Ovary (tissue), 9 donors: ENCODE results near the gene CD180. TPM values are rescaled to one million over a fixed set of nuclear protein-coding genes. Genes with fewer than 3 reads are reported as not detected.

ENCODE experiments used
- DNase-seq, 5 donors: peaks; one replicate each; pipeline ENCODE4 v3.0.0-alpha.2; 2019 to 2020
- H3K27ac ChIP-seq, 2 donors: fragments of 200-600 bp; one replicate each; pipeline versions ENCODE4 v1.5.1 to v1.8.0; 2019 to 2022
- H3K27me3 ChIP-seq: fragments of 200-600 bp; one replicate; pipeline ENCODE4 v1.8.0; 2022
- H3K36me3 ChIP-seq: fragments of 200-600 bp; sonication (generic); one replicate; pipeline ENCODE4 v1.5.1; 2019
- H3K4me1 ChIP-seq: one replicate; pipeline ENCODE4 v1.8.1; 2013; ENCODE audit warnings: mild to moderate bottlenecking, moderate library complexity; ENCODE audit not compliant: insufficient read depth
- H3K4me3 ChIP-seq: fragments of 200-600 bp; sonication (generic); one replicate; pipeline ENCODE4 v1.5.1; 2017
- H3K9me3 ChIP-seq, 2 donors: fragments of 200-600 bp in 1 of 2; sonication (generic) in 1 of 2; one replicate each; pipeline versions ENCODE4 v1.5.1 to v1.8.1; 2013 to 2019; ENCODE audit warnings: mild to moderate bottlenecking in 1 of 2, moderate library complexity in 1 of 2
- EP300 ChIP-seq: sonication (generic); formaldehyde crosslinking; IDR thresholded peaks from one replicate; pipeline ENCODE4 v1.6.1; 2017; ENCODE audit warnings: antibody characterized with exemption
- POLR2A ChIP-seq: fragments of 450-650 bp; IDR thresholded peaks from one replicate; pipeline ENCODE4 v1.6.1; 2017; ENCODE audit warnings: antibody characterized with exemption, mild to moderate bottlenecking, moderate library complexity
- WGBS, 3 donors: extraction: QIAGEN DNeasy Blood & Tissue Kit in 1 of 3; methylation state at CpG; one replicate each; pipeline versions ENCODE4 v1.1.5 to v1.1.7; 2013 to 2017; 5-methylcytosine and 5-hydroxymethylcytosine counted together
- intact Hi-C, 4 donors: fragments of 100-400 bp; cut with DNase I; formaldehyde crosslinking; loops; one replicate each; pipeline versions ENCODE4 v1.11.0 to v1.15.1; 2022 to 2023
- polyA plus RNA-seq, 2 donors: library from polyadenylated mRNA; stranded (reverse); fragments of 200-250 nt in 1 of 2; fragments of 350-450 nt in 1 of 2; fragmentation: Illumina TruSeq in 1 of 2; extraction: RNeasy Lipid Tissue Mini Kit (QIAGEN cat#74804) in 1 of 2; gene quantifications; one replicate each; pipeline ENCODE4 v1.2.3, GENCODE V29; 2013 to 2014
- total RNA-seq, 7 donors: library from RNA; depleted of rRNA in 2 of 7; stranded (reverse); fragments of >200 nt in 2 of 7; fragmentation: NEBNext Ultra II Directional in 3 of 7; extraction: Animal tissue kit (Norgen Biotek cat#: 25700) in 3 of 7; gene quantifications; one replicate each; pipeline versions ENCODE4 v1.1.0 to v1.2.4, GENCODE V29; 2016 to 2023
- TF ChIP-seq, protein P1 (sequence below), 3 donors: fragments of 450-650 bp in 2 of 3; fragments of 200-600 bp in 1 of 3; IDR thresholded peaks; one replicate each; pipeline versions ENCODE4 v1.5.1 to v1.8.0; 2016 to 2022; ENCODE audit warnings: antibody characterized with exemption in 3 of 3, mild to moderate bottlenecking in 1 of 3
- donor health status: DM: no; HTN: no; CAD: no; lungs with moderate emphysema.
- donor health status: DM: no; HTN: no; CAD: no.
- donor health status: Bipolar disorder and iron deficiency.
- donor health status: DM: yes; HTN: yes; CAD: no.
- donor health status: DM: no; HTN: no; CAD: no.
- donor health status: DM: yes; HTN: yes; CAD: no.

CD180 gene
- total and polyA plus RNA-seq, 9 donors, result 0.15 to 2.9 (median 0.30) TPM

DNA sequence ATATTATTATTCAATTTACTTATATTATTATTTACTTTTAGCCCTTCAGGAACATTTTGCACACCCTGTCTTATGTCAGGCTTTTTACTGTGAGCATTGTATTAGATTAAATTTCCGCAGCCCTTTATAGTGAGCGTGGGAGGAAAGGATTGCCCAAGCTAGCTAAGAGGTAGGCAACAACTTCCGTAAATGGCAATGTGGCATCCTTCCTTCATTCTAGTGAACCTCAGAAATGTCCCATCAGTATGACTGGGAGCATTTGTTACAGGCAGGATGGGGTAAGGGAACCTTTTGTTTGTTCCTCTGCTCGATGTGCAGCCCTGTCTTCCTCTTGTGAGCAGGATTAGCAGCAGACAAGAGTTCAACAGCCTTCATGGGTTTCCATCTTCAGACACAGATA, 6.2 kb upstream of the CD180 start:
- Histone ChIP-seq H3K4me1 (no peaks in the 10 kb centered on the region), H3K36me3 (no peaks in the 10 kb centered on the region), H3K4me3 (no peak overlapping the region), H3K27ac (no peak overlapping the region), H3K27me3 (no peaks in the 10 kb centered on the region), H3K9me3 (no peaks in the 10 kb centered on the region)
- DNase-seq, result no peak
- intact Hi-C loops, result loop anchor here in 1 of 4 donors (10.0 kb wide), 1 partner anchor 388 kb away; no protein-coding TSS in a partner anchor
- WGBS, 3 donors, result 87 to 92% (median 87%) methylated on average over 4 of the region's 4 CpGs
- TF ChIP-seq POLR2A, result no peak
- no peak for TF ChIP-seq EP300
- TF ChIP-seq, protein P1, sequence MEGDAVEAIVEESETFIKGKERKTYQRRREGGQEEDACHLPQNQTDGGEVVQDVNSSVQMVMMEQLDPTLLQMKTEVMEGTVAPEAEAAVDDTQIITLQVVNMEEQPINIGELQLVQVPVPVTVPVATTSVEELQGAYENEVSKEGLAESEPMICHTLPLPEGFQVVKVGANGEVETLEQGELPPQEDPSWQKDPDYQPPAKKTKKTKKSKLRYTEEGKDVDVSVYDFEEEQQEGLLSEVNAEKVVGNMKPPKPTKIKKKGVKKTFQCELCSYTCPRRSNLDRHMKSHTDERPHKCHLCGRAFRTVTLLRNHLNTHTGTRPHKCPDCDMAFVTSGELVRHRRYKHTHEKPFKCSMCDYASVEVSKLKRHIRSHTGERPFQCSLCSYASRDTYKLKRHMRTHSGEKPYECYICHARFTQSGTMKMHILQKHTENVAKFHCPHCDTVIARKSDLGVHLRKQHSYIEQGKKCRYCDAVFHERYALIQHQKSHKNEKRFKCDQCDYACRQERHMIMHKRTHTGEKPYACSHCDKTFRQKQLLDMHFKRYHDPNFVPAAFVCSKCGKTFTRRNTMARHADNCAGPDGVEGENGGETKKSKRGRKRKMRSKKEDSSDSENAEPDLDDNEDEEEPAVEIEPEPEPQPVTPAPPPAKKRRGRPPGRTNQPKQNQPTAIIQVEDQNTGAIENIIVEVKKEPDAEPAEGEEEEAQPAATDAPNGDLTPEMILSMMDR (IDR thresholded peaks at IDR 0.05), result no peak

DNA sequence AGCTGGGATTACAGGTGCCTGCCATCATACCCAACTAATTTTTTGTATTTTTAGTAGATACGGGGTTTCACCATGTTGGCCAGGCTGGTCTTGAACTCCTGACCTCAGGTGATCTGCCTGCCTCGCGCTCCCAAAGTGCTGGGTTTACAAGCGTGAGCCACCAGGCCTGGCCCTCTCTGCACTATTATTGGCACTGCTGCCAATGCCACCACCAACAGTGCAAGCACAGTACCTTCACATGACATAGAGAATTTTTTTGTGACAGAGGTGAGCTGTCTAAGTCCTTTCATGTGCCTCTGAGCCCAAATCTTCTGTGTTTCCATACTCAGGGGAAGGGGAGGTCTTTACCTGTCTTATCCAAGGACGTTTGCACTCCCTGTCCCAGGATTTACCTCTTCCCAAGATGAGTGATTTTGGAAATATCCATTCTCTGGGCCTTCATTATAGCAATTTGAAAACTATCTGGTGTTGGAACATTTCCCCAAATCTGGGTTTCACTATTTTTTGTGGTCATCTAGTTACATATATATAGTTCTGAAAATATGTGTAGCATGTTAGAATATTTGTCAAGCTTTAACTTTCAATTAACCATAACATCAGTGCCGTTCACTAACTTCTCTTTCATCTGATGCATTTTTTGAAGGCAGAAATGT, 5.4 kb upstream of the CD180 start:
- 80 to 91% (median 81%) methylated on average over 6 of the region's 6 CpGs for WGBS, 3 donors
- H3K4me3 ChIP-seq, result no peak overlapping the region
- intact Hi-C loops, result loop anchor here in 1 of 4 donors (10.0 kb wide), 1 partner anchor 387 kb away; no protein-coding TSS in a partner anchor
- no peaks in the 10 kb centered on the region for H3K9me3 ChIP-seq
- no peaks in the 10 kb centered on the region for H3K27me3 ChIP-seq
- TF ChIP-seq EP300 (no peak), POLR2A (no peak)
- TF ChIP-seq, protein P1 (IDR thresholded peaks at IDR 0.05), result no peak
- H3K4me1 ChIP-seq, result no peaks in the 10 kb centered on the region
- no peak for DNase-seq
- H3K36me3 ChIP-seq, result no peaks in the 10 kb centered on the region
- H3K27ac ChIP-seq, result no peak overlapping the region

DNA sequence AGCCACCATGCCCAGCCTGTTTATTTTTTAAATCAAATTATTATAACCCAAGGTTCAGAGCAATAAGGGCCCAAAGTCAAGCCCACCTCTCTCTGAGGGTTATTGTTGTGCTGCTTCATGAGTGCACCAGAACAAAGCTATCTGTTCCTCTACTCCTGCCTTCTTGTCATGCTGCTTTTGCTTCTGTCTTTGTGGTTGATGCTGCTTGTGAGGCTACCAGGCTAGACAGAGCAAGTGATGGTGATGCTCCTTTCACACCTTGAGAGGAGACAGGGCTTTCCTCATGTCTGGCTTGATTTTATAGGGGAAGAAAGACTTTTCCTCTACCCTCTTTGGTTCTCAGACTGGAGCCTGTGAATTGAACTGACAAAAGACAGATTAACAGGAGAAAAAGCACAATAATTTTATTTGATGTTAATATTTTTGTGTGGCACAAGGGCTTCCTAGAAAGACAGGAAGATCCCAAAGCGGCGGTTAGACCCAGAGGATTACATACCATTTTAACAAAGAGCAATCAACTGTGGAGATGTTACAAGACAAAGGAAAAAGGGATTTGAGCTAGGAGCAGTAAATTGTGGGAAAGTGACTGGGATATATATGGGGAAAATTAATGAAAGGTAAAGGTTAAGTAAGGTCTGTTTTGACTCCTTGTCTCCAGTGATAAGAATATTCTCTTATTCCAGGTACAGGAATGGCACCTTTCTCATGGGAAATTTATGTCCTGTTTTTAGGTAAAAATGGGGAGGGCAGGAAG, 4.4 kb upstream of the CD180 start:
- TF ChIP-seq, protein P1 (IDR thresholded peaks at IDR 0.05), result no peak
- no peak for TF ChIP-seq EP300
- no peak for TF ChIP-seq POLR2A
- H3K4me3 ChIP-seq, result no peak overlapping the region
- DNase-seq, result no peak
- 98 to 100% (median 98%) methylated on average over 2 of the region's 2 CpGs for WGBS, 3 donors
- intact Hi-C loops, result loop anchor here in 1 of 4 donors (10.0 kb wide), 1 partner anchor 386 kb away; no protein-coding TSS in a partner anchor
- H3K36me3 ChIP-seq, result no peaks in the 10 kb centered on the region
- no peaks in the 10 kb centered on the region for H3K4me1 ChIP-seq
- no peak overlapping the region for H3K27ac ChIP-seq
- H3K9me3 ChIP-seq, result no peaks in the 10 kb centered on the region
- H3K27me3 ChIP-seq, result no peaks in the 10 kb centered on the region

DNA sequence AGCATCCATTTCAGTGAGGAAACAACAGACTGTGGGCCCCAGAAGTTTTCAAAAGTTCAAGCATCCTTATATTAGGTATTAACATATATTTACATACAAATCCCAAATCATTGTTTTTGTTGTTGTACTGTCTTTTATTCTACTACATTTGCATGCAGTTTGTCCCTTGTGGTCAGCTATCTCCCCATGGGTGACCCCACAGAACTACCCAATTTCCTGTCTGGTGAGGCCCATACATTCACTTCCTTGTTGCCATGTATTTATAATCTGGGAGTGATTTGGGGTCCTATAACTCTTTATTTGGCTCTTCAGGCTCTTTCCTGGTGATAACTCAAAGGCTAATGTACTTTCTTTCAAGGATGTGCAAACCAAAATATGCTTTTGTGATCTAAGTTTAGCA, 3.3 kb upstream of the CD180 start:
- TF ChIP-seq EP300 (no peak), POLR2A (no peak)
- TF ChIP-seq, protein P1 (IDR thresholded peaks at IDR 0.05), result no peak
- no peaks in the 10 kb centered on the region for H3K36me3 ChIP-seq

More for the DNA sequence above, 3.3 kb upstream of the CD180 start:
- H3K27me3 ChIP-seq, result no peaks in the 10 kb centered on the region
- no peak overlapping the region for H3K4me3 ChIP-seq
- H3K9me3 ChIP-seq, result no peaks in the 10 kb centered on the region
- intact Hi-C loops, result loop anchor here in 2 of 4 donors (10.0 kb wide), 1 partner anchor 385 kb away; no protein-coding TSS in a partner anchor
- DNase-seq, result no peak
- H3K27ac ChIP-seq, result no peak overlapping the region
- no peaks in the 10 kb centered on the region for H3K4me1 ChIP-seq
